Pancreas (tissue), 10 donors: ENCODE measurements around the gene PSMC4. TPM values are rescaled to one million over a fixed set of nuclear protein-coding genes. Genes with fewer than 3 reads are reported as not detected.

Experiments
- ATAC-seq, 4 donors: fragments of 200-7000 bp; cut with Tn5 transposase; one replicate each; pipeline versions ENCODE4 v1.8.0 to v1.9.1; 2020; ENCODE audit warnings: mild to moderate bottlenecking in 4 of 4, moderate library complexity in 4 of 4
- DNase-seq, 6 donors: peaks; one replicate each; pipeline ENCODE4 v3.0.0-alpha.2; 2020
- FAIRE-seq: peaks from 2 replicates; lab custom pipeline; 2012; peaks lifted over from hg19 to GRCh38; lab: Jason Lieb, UNC
- H3K27ac ChIP-seq, 4 donors: fragments of 200-600 bp; sonication (generic); 1 replicate in 3 of 4; 2 replicates in 1 of 4; pipeline versions ENCODE4 v1.5.0 to v1.8.0; 2020
- H3K27me3 ChIP-seq, 4 donors: fragments of 200-600 bp; one replicate each; pipeline ENCODE4 v1.8.0; 2021
- H3K36me3 ChIP-seq, 3 donors: fragments of 200-600 bp; sonication (generic) in 1 of 3; one replicate each; pipeline versions ENCODE4 v1.5.0 to v1.8.0; 2020 to 2021
- H3K4me1 ChIP-seq, 3 donors: fragments of 200-600 bp; one replicate each; pipeline ENCODE4 v1.8.0; 2021
- H3K4me3 ChIP-seq, 4 donors: fragments of 200-600 bp; sonication (generic) in 2 of 4; one replicate each; pipeline versions ENCODE4 v1.5.0 to v1.8.0; 2020 to 2021
- H3K9me3 ChIP-seq, 4 donors: fragments of 200-600 bp; one replicate each; pipeline ENCODE4 v1.8.0; 2021
- WGBS, 2 donors: extraction: QIAGEN DNeasy Blood & Tissue Kit; methylation state at CpG; one replicate each; pipeline ENCODE4 v1.1.7; 2013; 5-methylcytosine and 5-hydroxymethylcytosine counted together
- intact Hi-C, 3 donors: fragments of 100-400 bp; cut with DNase I; formaldehyde crosslinking; loops; one replicate each; pipeline versions ENCODE4 v1.11.1 to v1.14.2; 2022
- polyA plus RNA-seq, 2 donors: library from polyadenylated mRNA; stranded (reverse); fragments of 200-250 nt; gene quantifications; one replicate each; pipeline ENCODE4 v1.2.3, GENCODE V29; 2013
- total RNA-seq, 6 donors: library from RNA; stranded (reverse); fragmentation: NEBNext Ultra II Directional in 4 of 6; extraction: Animal tissue kit (Norgen Biotek cat#: 25700) in 4 of 6; gene quantifications; one replicate each; pipeline versions ENCODE4 v1.2.1 to v1.2.4, GENCODE V29; 2021 to 2023
- TF ChIP-seq, protein P1 (sequence below), 4 donors: fragments of 200-600 bp; sonication (generic) in 3 of 4; IDR thresholded peaks; one replicate each; pipeline versions ENCODE4 v1.5.0 to v1.8.0; 2021; ENCODE audit warnings: antibody characterized with exemption in 4 of 4
- donor health status: healthy with polysubstance abuse.
- donor health status: DM: no; HTN: no; CAD: no; lungs with moderate emphysema.
- donor health status: DM: no; HTN: no; CAD: no.
- donor health status: control.
- donor health status: control.
- donor health status: Bipolar disorder and iron deficiency.
- donor health status: DM: yes; HTN: yes; CAD: no.
- donor health status: DM: no; HTN: no; CAD: no.
- donor health status: DM: no; HTN: no; CAD: no.
- donor health status: DM: yes; HTN: yes; CAD: no.

PSMC4 gene
- total and polyA plus RNA-seq, 8 donors, result 14.4 to 45.2 (median 30.0) TPM

DNA sequence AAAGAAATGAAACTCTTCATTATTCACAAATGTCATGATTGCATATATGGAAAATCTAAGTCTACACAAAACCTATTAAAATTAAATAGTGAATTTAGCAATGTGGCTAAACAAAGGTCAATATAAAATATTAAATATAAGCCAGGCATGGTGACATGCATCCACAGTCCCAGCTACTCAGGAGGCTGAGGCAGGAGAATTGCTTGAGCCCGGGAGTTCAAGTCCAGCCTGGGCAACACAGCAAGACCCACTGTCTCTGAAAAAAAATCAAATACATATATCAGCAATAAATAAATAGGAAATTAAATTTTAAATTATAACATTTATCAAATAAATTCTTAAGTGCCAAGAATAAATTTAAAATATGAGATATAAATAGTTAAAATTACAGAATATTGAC lies 11.9 kb downstream of the PSMC4 start:
- Histone ChIP-seq H3K9me3 (no peaks in the 10 kb centered on the region), H3K4me3 (no peak overlapping the region), H3K27ac (no peak overlapping the region), H3K27me3 (no peaks in the 10 kb centered on the region), H3K36me3 (peaks cover 0 to 34% (median 6%) of the 10 kb centered on the region in 3 donors), H3K4me1 (no peaks in the 10 kb centered on the region)
- FAIRE-seq (peak; percentile 57), ATAC-seq (no peak), DNase-seq (no peak)
- WGBS, 2 donors, result 93 to 96% methylated on average over 1 of the region's 1 CpG
- intact Hi-C loops, result no loop called here
- TF ChIP-seq, protein P1, sequence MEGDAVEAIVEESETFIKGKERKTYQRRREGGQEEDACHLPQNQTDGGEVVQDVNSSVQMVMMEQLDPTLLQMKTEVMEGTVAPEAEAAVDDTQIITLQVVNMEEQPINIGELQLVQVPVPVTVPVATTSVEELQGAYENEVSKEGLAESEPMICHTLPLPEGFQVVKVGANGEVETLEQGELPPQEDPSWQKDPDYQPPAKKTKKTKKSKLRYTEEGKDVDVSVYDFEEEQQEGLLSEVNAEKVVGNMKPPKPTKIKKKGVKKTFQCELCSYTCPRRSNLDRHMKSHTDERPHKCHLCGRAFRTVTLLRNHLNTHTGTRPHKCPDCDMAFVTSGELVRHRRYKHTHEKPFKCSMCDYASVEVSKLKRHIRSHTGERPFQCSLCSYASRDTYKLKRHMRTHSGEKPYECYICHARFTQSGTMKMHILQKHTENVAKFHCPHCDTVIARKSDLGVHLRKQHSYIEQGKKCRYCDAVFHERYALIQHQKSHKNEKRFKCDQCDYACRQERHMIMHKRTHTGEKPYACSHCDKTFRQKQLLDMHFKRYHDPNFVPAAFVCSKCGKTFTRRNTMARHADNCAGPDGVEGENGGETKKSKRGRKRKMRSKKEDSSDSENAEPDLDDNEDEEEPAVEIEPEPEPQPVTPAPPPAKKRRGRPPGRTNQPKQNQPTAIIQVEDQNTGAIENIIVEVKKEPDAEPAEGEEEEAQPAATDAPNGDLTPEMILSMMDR (IDR thresholded peaks at IDR 0.05), result no peak

DNA sequence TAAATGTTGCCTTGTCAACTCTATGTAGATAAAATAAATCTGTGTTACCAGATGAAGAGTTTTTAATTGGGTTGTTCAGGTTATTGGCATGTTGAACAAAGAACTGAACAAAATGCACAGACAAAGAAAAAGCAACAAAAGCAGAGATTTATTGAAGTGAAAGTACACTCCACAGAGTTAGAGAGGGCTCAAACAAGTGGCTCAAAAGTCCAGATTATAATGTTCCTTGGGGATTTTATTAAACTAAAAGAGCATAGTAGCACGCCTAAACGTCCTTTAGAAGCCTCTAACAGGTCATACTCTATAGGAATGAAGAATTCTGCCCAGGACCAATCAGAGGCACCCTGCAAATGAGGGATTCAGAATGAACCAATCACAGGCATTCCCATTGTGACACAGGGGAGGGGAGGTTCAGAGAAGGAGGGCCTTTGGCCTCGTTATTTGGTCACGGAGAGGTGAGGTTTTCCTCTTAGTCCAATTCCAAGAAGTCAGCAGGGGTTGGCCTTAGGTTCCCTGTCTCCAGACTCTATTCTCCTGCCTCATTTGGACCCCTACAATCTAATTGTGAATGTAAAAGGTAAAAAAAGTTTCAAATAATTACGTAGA lies 12.8 kb downstream of the PSMC4 start:
- TF ChIP-seq, protein P1 (IDR thresholded peaks at IDR 0.05), result no peak
- ATAC-seq, result no peak
- intact Hi-C loops, result no loop called here

DNA sequence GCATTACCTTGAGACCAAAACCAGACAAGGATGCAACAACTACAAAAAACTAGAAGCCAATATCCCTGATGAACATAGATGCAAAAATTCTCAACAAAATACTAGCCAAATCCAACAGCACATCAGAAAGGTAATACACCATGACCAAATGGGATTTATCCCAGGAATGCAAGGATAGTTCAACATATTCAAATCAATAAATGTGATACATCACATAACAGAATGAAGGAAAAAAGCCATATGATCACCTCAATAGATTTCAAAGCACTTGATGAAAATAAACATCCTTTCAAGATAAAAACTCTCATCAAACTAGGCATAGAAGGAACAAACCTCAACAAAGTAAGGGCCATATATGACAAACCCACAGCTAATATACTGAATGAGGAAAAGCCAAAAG lies 15.7 kb downstream of the PSMC4 start:
- DNase-seq, result no peak
- no peaks in the 10 kb centered on the region for H3K9me3 ChIP-seq
- H3K4me1 ChIP-seq, result no peaks in the 10 kb centered on the region
- H3K27me3 ChIP-seq, result no peaks in the 10 kb centered on the region
- H3K27ac ChIP-seq, result no peak overlapping the region
- ATAC-seq, result no peak
- H3K36me3 ChIP-seq, result peaks cover 0 to 6% (median 6%) of the 10 kb centered on the region in 3 donors
- no peak for FAIRE-seq
- H3K4me3 ChIP-seq, result no peak overlapping the region
- intact Hi-C loops, result no loop called here
- TF ChIP-seq, protein P1 (IDR thresholded peaks at IDR 0.05), result no peak

More for the DNA sequence above, 12.8 kb downstream of the PSMC4 start:
- no peak for FAIRE-seq
- DNase-seq, result no peak
- Histone ChIP-seq H3K4me1 (no peaks in the 10 kb centered on the region), H3K27ac (no peak overlapping the region), H3K9me3 (no peaks in the 10 kb centered on the region), H3K36me3 (peaks cover 0 to 34% (median 6%) of the 10 kb centered on the region in 3 donors), H3K4me3 (no peak overlapping the region), H3K27me3 (no peaks in the 10 kb centered on the region)
- WGBS, 2 donors, result 97% methylated on average over 5 of the region's 5 CpGs

DNA sequence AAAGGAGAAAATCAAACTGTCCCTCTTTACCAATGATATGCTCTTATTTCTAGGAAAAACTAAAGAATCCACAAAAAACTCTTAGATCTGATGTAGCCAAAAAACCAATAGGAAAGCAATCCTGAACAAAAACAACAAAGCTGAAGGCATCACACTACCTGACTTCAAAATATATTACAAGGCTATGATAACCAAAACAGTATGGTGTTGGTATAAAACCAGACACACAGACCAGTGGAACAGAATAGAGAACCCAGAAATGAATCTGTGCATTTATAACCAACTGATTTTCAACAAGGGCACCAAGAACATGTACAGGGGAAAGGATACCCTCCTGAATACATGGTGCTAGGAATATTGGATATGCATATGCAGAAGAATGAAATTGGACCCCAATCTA lies 16.2 kb downstream of the PSMC4 start:
- Histone ChIP-seq H3K27me3 (no peaks in the 10 kb centered on the region), H3K4me3 (no peak overlapping the region), H3K4me1 (no peaks in the 10 kb centered on the region), H3K9me3 (no peaks in the 10 kb centered on the region), H3K27ac (no peak overlapping the region), H3K36me3 (peaks cover 0 to 4% (median 4%) of the 10 kb centered on the region in 3 donors)
- TF ChIP-seq, protein P1 (IDR thresholded peaks at IDR 0.05), result no peak
- FAIRE-seq, result no peak
- no peak for ATAC-seq
- DNase-seq, result no peak
- intact Hi-C loops, result no loop called here

DNA sequence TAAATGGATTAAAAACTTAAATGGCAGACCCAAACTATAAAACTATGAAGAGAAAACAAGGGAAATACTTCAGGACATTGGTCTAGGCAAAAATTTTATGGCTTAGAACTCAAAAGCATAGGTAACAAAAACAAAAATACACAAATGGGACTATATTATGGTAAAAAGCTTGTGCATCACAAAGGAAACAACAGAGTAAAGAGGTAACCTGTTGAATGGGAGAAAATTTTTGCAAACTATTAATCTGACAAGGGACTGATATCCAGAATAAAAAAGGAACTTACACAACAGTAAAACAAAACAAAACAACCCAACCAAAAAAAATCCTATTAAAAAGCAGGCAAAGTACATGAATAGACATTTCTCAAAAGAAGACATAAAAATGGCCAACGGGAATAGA lies 16.6 kb downstream of the PSMC4 start:
- Histone ChIP-seq H3K36me3 (peaks cover 0 to under 1% (median 0%) of the 10 kb centered on the region in 3 donors), H3K27me3 (no peaks in the 10 kb centered on the region), H3K27ac (no peak overlapping the region), H3K4me1 (no peaks in the 10 kb centered on the region), H3K4me3 (no peak overlapping the region), H3K9me3 (no peaks in the 10 kb centered on the region)
- intact Hi-C loops, result no loop called here
- ATAC-seq (no peak), FAIRE-seq (no peak), DNase-seq (no peak)
- TF ChIP-seq, protein P1 (IDR thresholded peaks at IDR 0.05), result no peak
- 94 to 98% methylated on average over 1 of the region's 1 CpG for WGBS, 2 donors
